GM12878 (cell line): Measurements from ENCODE around the gene TEPSIN. TPM values are rescaled to one million over a fixed set of nuclear protein-coding genes. Genes with fewer than 3 reads are reported as not detected.

ENCODE experiments used
- ATAC-seq: fragments of 200-7000 bp; cut with Tn5 transposase; 3 replicates; pipeline ENCODE4 v1.9.1; 2020; ENCODE audit warnings: mild to moderate bottlenecking, moderate library complexity
- BruUV-seq: library from RNA; stranded (reverse); fragments of 400-500 nt; replicated peaks from 2 replicates; lab custom pipeline; 2021; lab: Mats Ljungman, UMichigan
- CTCF ChIA-PET: fragments of 300-600 bp; sonication (Branson Sonifier 250); formaldehyde crosslinking; extraction: SDS; loops from one replicate; lab custom pipeline; 2021; ENCODE audit warnings: inconsistent platforms; lab: Yijun Ruan, JAX
- POLR2A ChIA-PET: fragments of 350-600 bp; formaldehyde crosslinking; extraction: SDS; loops from one replicate; lab custom pipeline; 2021; ENCODE audit warnings: inconsistent platforms; lab: Charles Lee
- RAD21 ChIA-PET: fragments of 300-600 bp; sonication (Branson Sonifier 250); formaldehyde crosslinking; loops from one replicate; lab custom pipeline; 2023; ENCODE audit warnings: antibody characterized with exemption; ENCODE audit not compliant: unreplicated experiment; lab: Charles Lee
- SMC1A ChIA-PET: fragments of 300-600 bp; sonication (Branson Sonifier 250); formaldehyde crosslinking; loops from one replicate; lab custom pipeline; 2023; ENCODE audit not compliant: unreplicated experiment, uncharacterized antibody; lab: Charles Lee
- DNase-seq: peaks from one replicate; pipeline ENCODE4 v3.0.0-alpha.2; 2011; ENCODE audit warnings: low read depth, low spot score
- FAIRE-seq: peaks from 3 replicates; lab custom pipeline; 2011; peaks lifted over from hg19 to GRCh38; lab: Jason Lieb, UNC
- H2AFZ ChIP-seq: 2 replicates; pipeline ENCODE4 v1.6.0; 2011; ENCODE audit warnings: low read depth, low read length, control low read depth; ENCODE audit not compliant: control insufficient read depth
- H3K27ac ChIP-seq: 2 replicates; pipeline ENCODE4 v1.5.1; 2011; ENCODE audit warnings: control low read depth; ENCODE audit not compliant: control insufficient read depth, insufficient read depth
- H3K27me3 ChIP-seq, 2 experiments: replicated peaks in 1 of 2; 2 replicates each; pipeline versions ENCODE4 v1.6.0 to v1.6.1; 2011; ENCODE audit warnings: low read length in 1 of 2; ENCODE audit not compliant: control insufficient read depth in 2 of 2, insufficient read depth in 2 of 2
- H3K36me3 ChIP-seq, 2 experiments: 2 replicates each; pipeline ENCODE4 v1.5.1; 2011; ENCODE audit warnings: low read length in 1 of 2; ENCODE audit not compliant: control insufficient read depth in 2 of 2, insufficient read depth in 2 of 2
- H3K4me1 ChIP-seq: 2 replicates; pipeline ENCODE4 v1.6.1; 2011; ENCODE audit warnings: mild to moderate bottlenecking, low read length, moderate library complexity, mixed read lengths; ENCODE audit not compliant: control insufficient read depth, insufficient read depth
- H3K4me2 ChIP-seq: 2 replicates; pipeline ENCODE4 v1.6.0; 2011; ENCODE audit warnings: control low read depth; ENCODE audit not compliant: control insufficient read depth, insufficient read depth
- H3K4me3 ChIP-seq: fragments of 200-600 bp; sonication (generic); 2 replicates; pipeline ENCODE4 v1.5.1; 2016
- H3K79me2 ChIP-seq: 2 replicates; pipeline ENCODE4 v1.6.0; 2011; ENCODE audit warnings: low read length; ENCODE audit not compliant: control insufficient read depth, insufficient read depth
- H3K9ac ChIP-seq: 2 replicates; pipeline ENCODE4 v1.8.0; 2011; ENCODE audit warnings: low read length, control low read depth, mixed read lengths; ENCODE audit not compliant: control insufficient read depth, insufficient read depth
- H3K9me3 ChIP-seq: replicated peaks from 3 replicates; pipeline ENCODE4 v1.5.1; 2011; ENCODE audit warnings: mild to moderate bottlenecking, low read length; ENCODE audit not compliant: control insufficient read depth, insufficient read depth
- H4K20me1 ChIP-seq: 2 replicates; pipeline ENCODE4 v1.6.0; 2011; ENCODE audit not compliant: control insufficient read depth, insufficient read depth
- BRCA1 ChIP-seq: IDR thresholded peaks from 2 replicates; pipeline ENCODE4 v1.6.1; 2011; ENCODE audit warnings: low read depth, low read length, improper control_type of control experiment
- EGR1 ChIP-seq, 2 experiments: IDR thresholded peaks; 1 replicate in 1 of 2; 2 replicates in 1 of 2; pipeline ENCODE4 v1.6.1; 2011 to 2012; ENCODE audit warnings: low read depth in 2 of 2, low read length in 2 of 2, borderline replicate concordance in 1 of 2, mild to moderate bottlenecking in 1 of 2, moderate library complexity in 1 of 2
- HDAC6 ChIP-seq: fragments of 200-600 bp; sonication (generic); IDR thresholded peaks from one replicate; pipeline ENCODE4 v1.8.0; 2017; ENCODE audit warnings: antibody characterized with exemption; ENCODE audit not compliant: unreplicated experiment
- IRF3 ChIP-seq: fragments of 450-650 bp; IDR thresholded peaks from 2 replicates; pipeline ENCODE4 v1.6.1; 2014; ENCODE audit warnings: mild to moderate bottlenecking
- JUNB ChIP-seq: IDR thresholded peaks from 2 replicates; pipeline ENCODE4 v1.6.1; 2016; ENCODE audit warnings: antibody characterized with exemption, mild to moderate bottlenecking
- KDM1A ChIP-seq: fragments of 200-600 bp; sonication (generic); IDR thresholded peaks from 2 replicates; pipeline ENCODE4 v1.6.1; 2016; ENCODE audit warnings: borderline replicate concordance
- NFYB ChIP-seq: IDR thresholded peaks from 2 replicates; pipeline ENCODE4 v1.6.1; 2011; ENCODE audit warnings: low read depth, mild to moderate bottlenecking, low read length, improper control_type of control experiment, moderate library complexity; ENCODE audit not compliant: insufficient read depth
- NR2C1 ChIP-seq: fragments of 450-650 bp; IDR thresholded peaks from 2 replicates; pipeline ENCODE4 v1.6.1; 2017; ENCODE audit warnings: antibody characterized with exemption, mild to moderate bottlenecking, moderate library complexity
- PAX5 ChIP-seq: IDR thresholded peaks from 2 replicates; pipeline ENCODE4 v1.6.1; 2011; ENCODE audit warnings: low read depth, low read length, borderline replicate concordance
- PBX3 ChIP-seq: IDR thresholded peaks from 2 replicates; pipeline ENCODE4 v1.6.1; 2011; ENCODE audit warnings: mild to moderate bottlenecking, low read depth, low read length, moderate library complexity; ENCODE audit not compliant: insufficient replicate concordance
- PML ChIP-seq: IDR thresholded peaks from 2 replicates; pipeline ENCODE4 v1.6.1; 2012; ENCODE audit warnings: low read length, inconsistent platforms
- RAD21 ChIP-seq: IDR thresholded peaks from 2 replicates; pipeline ENCODE4 v1.6.1; 2011; ENCODE audit warnings: mild to moderate bottlenecking, low read depth, low read length, moderate library complexity; ENCODE audit not compliant: insufficient read depth
- RFX5 ChIP-seq: IDR thresholded peaks from 2 replicates; pipeline ENCODE4 v1.6.1; 2011; ENCODE audit warnings: low read depth, low read length, improper control_type of control experiment
- SIN3A ChIP-seq: IDR thresholded peaks from 2 replicates; pipeline ENCODE4 v1.6.1; 2012; ENCODE audit warnings: low read depth, low read length, improper control_type of control experiment
- SMAD1 ChIP-seq: fragments of 450-650 bp; IDR thresholded peaks from 2 replicates; pipeline ENCODE4 v1.6.1; 2018; ENCODE audit warnings: mild to moderate bottlenecking, low read depth; ENCODE audit not compliant: partially characterized antibody
- SREBF1 ChIP-seq: IDR thresholded peaks from 2 replicates; pipeline ENCODE4 v1.6.1; 2012; ENCODE audit warnings: mild to moderate bottlenecking, low read length
- SUPT20H ChIP-seq: IDR thresholded peaks from 2 replicates; pipeline ENCODE4 v1.6.1; 2011; ENCODE audit warnings: low read depth, mild to moderate bottlenecking, low read length, moderate library complexity, borderline replicate concordance; ENCODE audit not compliant: control insufficient read depth
- TAF1 ChIP-seq: IDR thresholded peaks from 2 replicates; pipeline ENCODE4 v1.6.1; 2011; ENCODE audit warnings: mild to moderate bottlenecking, low read depth, low read length, borderline replicate concordance
- USF2 ChIP-seq: IDR thresholded peaks from 2 replicates; pipeline ENCODE4 v1.6.1; 2011; ENCODE audit warnings: low read depth, low read length, improper control_type of control experiment, borderline replicate concordance
- WGBS: methylation state at CpG from one replicate; pipeline ENCODE4 v1.1.6; 2016; ENCODE audit warnings: low lambda C conversion rate; ENCODE audit not compliant: insufficient replicate concordance, insufficient coverage; ENCODE audit errors: missing lambda C conversion rate; 5-methylcytosine and 5-hydroxymethylcytosine counted together
- in situ Hi-C: fragments of 300-500 bp; cut with MboI; formaldehyde crosslinking; loops from 9 replicates; pipeline ENCODE4 v1.14.3; 2018; ENCODE audit warnings: mixed read lengths
- intact Hi-C: fragments of 100-400 bp; cut with micrococcal nuclease; formaldehyde crosslinking; loops from one replicate; pipeline ENCODE4 v1.14.2; 2022; ENCODE audit not compliant: unreplicated experiment
- polyA plus RNA-seq, 11 experiments: library from polyadenylated mRNA; depleted of rRNA in 4 of 11; unstranded in 6 of 11; stranded (reverse) in 5 of 11; fragments of >200 nt; fragmentation: Nextera tagmentation in 4 of 11; fragmentation: Illumina TruSeq in 1 of 11; extraction: Ambion mirVana in 4 of 11; extraction: Trizol in 1 of 11; gene quantifications; 1 replicate in 1 of 11; 2 replicates in 10 of 11; pipeline versions ENCODE4 v1.2.1 to v1.2.3, GENCODE V29; 2011 to 2016; ENCODE audit warnings: inconsistent platforms in 2 of 11, missing spikeins in 2 of 11, low read depth in 1 of 11
- total RNA-seq, 4 experiments: library from RNA; depleted of rRNA in 3 of 4; stranded (reverse); fragments of >200 nt in 3 of 4; fragmentation: Illumina TruSeq in 1 of 4; extraction: Trizol in 1 of 4; gene quantifications; 2 replicates each; pipeline versions ENCODE4 v1.2.1 to v1.2.3, GENCODE V29; 2013 to 2021

Gene TEPSIN
- total and polyA plus RNA-seq, 10 of the 15 experiments (the other 5 are each of a cell fraction or from before 2014, with no cell fraction given), result 0.87 to 36.7 (median 5.3) TPM

- peak overlapping the region; percentile 79 for H3K9ac ChIP-seq
- H3K4me1 ChIP-seq, result peaks cover 12% of the 10 kb centered on the region
- SMC1A ChIA-PET, result interaction anchor here (1.2 to 2.2 kb wide), 2 partner anchors 8 to 95 kb away, joined by 3 to 7 read pairs; no protein-coding TSS in a partner anchor
- H3K27me3 ChIP-seq, result no peaks in the 10 kb centered on the region
- BruUV-seq, result TSS peak; percentile 78
- no peak overlapping the region; the same call in 1 of the 2 replicates for H2AFZ ChIP-seq
- intact Hi-C loops, result no loop called here
- peak overlapping the region; percentile 94 for H3K4me2 ChIP-seq
- H3K36me3 ChIP-seq, result peaks cover 0 to 2% of the 10 kb centered on the region in 2 experiments; a peak in 2 of 4 replicates
- DNase-seq, result no peak
- RAD21 ChIA-PET, result interaction anchor here (0.7 to 1.5 kb wide), 2 partner anchors 11 to 247 kb away, joined by 3 to 7 read pairs; no protein-coding TSS in a partner anchor
- H3K79me2 ChIP-seq, result peaks cover 39% of the 10 kb centered on the region
- POLR2A ChIA-PET, result interaction anchor here (1.4 to 1.8 kb wide), 2 partner anchors 9 to 15 kb away, joined by 7 to 18 read pairs; partner anchors contain the start of gene CEP131
- WGBS, result 42% methylated on average over 36 of the region's 36 CpGs
- no peak for ATAC-seq
- peak overlapping the region; percentile 82 for H3K4me3 ChIP-seq
- no peaks in the 10 kb centered on the region for H3K9me3 ChIP-seq
- H4K20me1 ChIP-seq, result no peaks in the 10 kb centered on the region
- CTCF ChIA-PET, result interaction anchor here (1.1 to 3.1 kb wide), 4 partner anchors 8 to 95 kb away, joined by 3 to 17 read pairs (median 4); partner anchors contain the start of gene CEP131
- in situ Hi-C loops, result loop anchor here (25.0 kb wide), 1 partner anchor 226 kb away; no protein-coding TSS in a partner anchor
- H3K27ac ChIP-seq, result peak overlapping the region; percentile 35
- no peak for FAIRE-seq
- TF ChIP-seq PBX3 (peak; percentile 68), NR2C1 (no peak), BRCA1 (no peak), KDM1A (no peak), IRF3 (no peak), RFX5 (no peak), NFYB (no peak), TAF1 (no peak), RAD21 (no peak), PAX5 (peak; percentile 55; the same call in 1 of the 2 replicates), SREBF1 (no peak), PML (no peak), HDAC6 (no peak), USF2 (no peak), SIN3A (no peak), SUPT20H (no peak), EGR1 (IDR thresholded peaks at IDR 0.05; ENCODE audit: borderline replicate concordance in 1 of 2, low read depth in 2 of 2, low read length in 2 of 2) (no peak), SMAD1 (no peak), JUNB (no peak)
Observed at GRCh38 chr17:81237591-81238489, 1.0 kb downstream of the TEPSIN start.
